SK-N-SH treated with all-trans-retinoic acid at 6 μM for 48 hours (cell line): ENCODE data around the gene CACNA1C.

ENCODE experiments used
- ARNTL ChIP-seq: fragments of 450-650 bp; formaldehyde crosslinking; IDR thresholded peaks from 2 replicates; pipeline ENCODE4 v1.5.0; 2020; ENCODE audit warnings: low read depth, mild to moderate bottlenecking, moderate library complexity, borderline replicate concordance
- TF ChIP-seq, protein P1 (sequence below): fragments of 250-450 bp; sonication (Bioruptor Pico); IDR thresholded peaks from 2 replicates; pipeline ENCODE4 v1.5.1; 2020; ENCODE audit warnings: low read depth, mild to moderate bottlenecking, moderate library complexity

DNA sequence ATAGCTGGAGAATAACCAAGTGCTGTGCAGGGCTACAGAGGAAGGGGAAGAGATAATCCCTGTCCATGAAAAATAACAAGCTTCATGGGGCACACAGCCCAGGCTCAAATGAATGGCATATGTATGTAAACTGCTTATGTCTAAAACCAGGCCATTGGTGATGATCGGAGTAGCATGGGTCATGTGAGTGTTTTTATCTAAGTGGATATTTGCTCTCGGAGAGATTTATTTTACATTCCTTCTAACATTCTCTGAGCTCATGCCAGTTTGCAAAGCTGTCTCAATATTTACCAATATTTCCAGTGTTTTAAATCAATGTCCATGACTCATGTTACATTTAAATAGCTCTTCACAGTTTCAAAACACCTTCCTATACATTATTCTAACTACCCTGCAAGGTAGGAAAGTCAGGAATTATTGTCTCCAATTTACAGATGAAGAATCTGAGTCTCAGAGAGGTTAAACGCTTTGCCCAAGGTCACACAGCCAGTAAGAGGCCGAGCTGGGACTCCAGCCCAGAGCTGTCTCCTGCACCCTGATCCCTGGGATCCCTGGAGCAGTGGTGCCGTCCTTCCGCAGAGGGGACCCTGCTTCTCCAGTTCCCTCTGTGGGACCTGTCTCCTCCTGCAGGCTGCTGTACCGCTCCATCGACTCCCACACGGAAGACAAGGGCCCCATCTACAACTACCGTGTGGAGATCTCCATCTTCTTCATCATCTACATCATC lies 555.3 kb downstream of the CACNA1C start:
- TF ChIP-seq, protein P1, sequence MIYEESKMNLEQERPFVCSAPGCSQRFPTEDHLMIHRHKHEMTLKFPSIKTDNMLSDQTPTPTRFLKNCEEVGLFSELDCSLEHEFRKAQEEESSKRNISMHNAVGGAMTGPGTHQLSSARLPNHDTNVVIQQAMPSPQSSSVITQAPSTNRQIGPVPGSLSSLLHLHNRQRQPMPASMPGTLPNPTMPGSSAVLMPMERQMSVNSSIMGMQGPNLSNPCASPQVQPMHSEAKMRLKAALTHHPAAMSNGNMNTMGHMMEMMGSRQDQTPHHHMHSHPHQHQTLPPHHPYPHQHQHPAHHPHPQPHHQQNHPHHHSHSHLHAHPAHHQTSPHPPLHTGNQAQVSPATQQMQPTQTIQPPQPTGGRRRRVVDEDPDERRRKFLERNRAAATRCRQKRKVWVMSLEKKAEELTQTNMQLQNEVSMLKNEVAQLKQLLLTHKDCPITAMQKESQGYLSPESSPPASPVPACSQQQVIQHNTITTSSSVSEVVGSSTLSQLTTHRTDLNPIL (CRISPR knock-in tag): no peak
- TF ChIP-seq ARNTL (CRISPR knock-in tag): no peak
